ENCODE data around the gene PRSS27.

PRSS27 gene

GRCh38 chr16:2692251-2692947 is 27.6 kb downstream of the PRSS27 start:
- Histone ChIP-seq H2BK120ac (ENCODE audit: low read depth, low read length) (no peak overlapping the region), H4K8ac (ENCODE audit: low read depth, low read length) (no peak overlapping the region), H3K18ac (ENCODE audit: low read length) (peak overlapping the region; percentile 61), H3K23ac (ENCODE audit: low read depth, low read length, poor library complexity) (no peak overlapping the region), H2BK12ac (ENCODE audit: low read length) (no peak overlapping the region), H3K4me3 (ENCODE audit: low read length in 2 of 2) (no peak overlapping the region), H3K36me3 (replicated peaks in 1 of 2; ENCODE audit: control insufficient read depth in 2 of 2, insufficient read depth in 2 of 2, low read length in 2 of 2) (peaks cover 4 to 27% of the 10 kb centered on the region in 2 donors), H3K9ac (ENCODE audit: low read depth, low read length, poor library complexity) (no peak overlapping the region), H3K14ac (ENCODE audit: low read length) (no peak overlapping the region), H3K4ac (ENCODE audit: low read length) (no peak overlapping the region), H3K9me3 (replicated peaks in 1 of 2; ENCODE audit: control insufficient read depth in 2 of 2, insufficient read depth in 1 of 2, low read depth in 1 of 2, low read length in 2 of 2) (no peaks in the 10 kb centered on the region), H2BK5ac (ENCODE audit: low read length) (peak overlapping the region; percentile 82), H2AK5ac (ENCODE audit: low read depth, low read length) (peak overlapping the region; percentile 30), H3K27ac (replicated peaks; ENCODE audit: low read length) (no peak overlapping the region), H2BK15ac (ENCODE audit: low read length) (peak overlapping the region; percentile 70), H3K79me1 (ENCODE audit: low read depth, low read length) (peaks cover 21% of the 10 kb centered on the region), H3K27me3 (ENCODE audit: control insufficient read depth in 3 of 3, insufficient read depth in 3 of 3, low read depth in 1 of 3, low read length in 3 of 3) (no peaks in the 10 kb centered on the region), H2AFZ (ENCODE audit: low read length) (no peak overlapping the region), H3K4me2 (ENCODE audit: insufficient read depth, low read length, poor library complexity, severe bottlenecking) (no peak overlapping the region), H3K4me1 (ENCODE audit: control insufficient read depth in 2 of 2, insufficient read depth in 1 of 2, low read depth in 1 of 2, low read length in 2 of 2) (peaks cover 5 to 8% of the 10 kb centered on the region in 2 donors), H4K91ac (ENCODE audit: low read depth, low read length, poor library complexity) (no peak overlapping the region)
- no CpG with 5 or more reads among the region's 14 CpGs for WGBS, 2 donors (ENCODE audit: extremely low coverage in 2 of 2, insufficient read length in 2 of 2, insufficient replicate concordance in 1 of 2)
- no peak for DNase-seq (ENCODE audit: low spot score)

- Histone ChIP-seq H3K18ac (ENCODE audit: low read length) (no peak overlapping the region), H3K9ac (ENCODE audit: low read depth, low read length, poor library complexity) (no peak overlapping the region), H2AK5ac (ENCODE audit: low read depth, low read length) (no peak overlapping the region), H4K8ac (ENCODE audit: low read depth, low read length) (peak overlapping the region; percentile 43), H3K4me2 (ENCODE audit: insufficient read depth, low read length, poor library complexity, severe bottlenecking) (no peak overlapping the region), H3K4me3 (ENCODE audit: low read length in 2 of 2) (no peak overlapping the region), H3K36me3 (replicated peaks in 1 of 2; ENCODE audit: control insufficient read depth in 2 of 2, insufficient read depth in 2 of 2, low read length in 2 of 2) (peaks cover 0 to 20% of the 10 kb centered on the region in 2 donors), H2BK5ac (ENCODE audit: low read length) (peak overlapping the region; percentile 66), H2BK12ac (ENCODE audit: low read length) (no peak overlapping the region), H2BK15ac (ENCODE audit: low read length) (no peak overlapping the region), H2AFZ (ENCODE audit: low read length) (no peak overlapping the region), H3K23ac (ENCODE audit: low read depth, low read length, poor library complexity) (peak overlapping the region; percentile 35), H4K91ac (ENCODE audit: low read depth, low read length, poor library complexity) (no peak overlapping the region), H3K27ac (replicated peaks; ENCODE audit: low read length) (no peak overlapping the region), H3K79me1 (ENCODE audit: low read depth, low read length) (peaks cover 21% of the 10 kb centered on the region), H3K14ac (ENCODE audit: low read length) (no peak overlapping the region), H3K27me3 (ENCODE audit: control insufficient read depth in 3 of 3, insufficient read depth in 3 of 3, low read depth in 1 of 3, low read length in 3 of 3) (no peaks in the 10 kb centered on the region), H3K4ac (ENCODE audit: low read length) (no peak overlapping the region), H2BK120ac (ENCODE audit: low read depth, low read length) (no peak overlapping the region), H3K9me3 (replicated peaks in 1 of 2; ENCODE audit: control insufficient read depth in 2 of 2, insufficient read depth in 1 of 2, low read depth in 1 of 2, low read length in 2 of 2) (no peaks in the 10 kb centered on the region), H3K4me1 (ENCODE audit: control insufficient read depth in 2 of 2, insufficient read depth in 1 of 2, low read depth in 1 of 2, low read length in 2 of 2) (peaks cover 5 to 8% of the 10 kb centered on the region in 2 donors)
- no peak for DNase-seq (ENCODE audit: low spot score)
- no CpG with 5 or more reads among the region's 29 CpGs for WGBS, 2 donors (ENCODE audit: extremely low coverage in 2 of 2, insufficient read length in 2 of 2, insufficient replicate concordance in 1 of 2)
These were observed 28.4 kb downstream of the PRSS27 start for GRCh38 chr16:2691491-2692248.

- Histone ChIP-seq H3K4ac (ENCODE audit: low read length) (no peak overlapping the region), H2BK12ac (ENCODE audit: low read length) (no peak overlapping the region), H3K27me3 (ENCODE audit: control insufficient read depth in 3 of 3, insufficient read depth in 3 of 3, low read depth in 1 of 3, low read length in 3 of 3) (no peaks in the 10 kb centered on the region), H2BK120ac (ENCODE audit: low read depth, low read length) (no peak overlapping the region), H3K18ac (ENCODE audit: low read length) (no peak overlapping the region), H4K8ac (ENCODE audit: low read depth, low read length) (no peak overlapping the region), H2AK5ac (ENCODE audit: low read depth, low read length) (no peak overlapping the region), H3K4me2 (ENCODE audit: insufficient read depth, low read length, poor library complexity, severe bottlenecking) (no peak overlapping the region), H2BK5ac (ENCODE audit: low read length) (no peak overlapping the region), H3K23ac (ENCODE audit: low read depth, low read length, poor library complexity) (no peak overlapping the region), H2AFZ (ENCODE audit: low read length) (no peak overlapping the region), H4K91ac (ENCODE audit: low read depth, low read length, poor library complexity) (no peak overlapping the region), H2BK15ac (ENCODE audit: low read length) (no peak overlapping the region), H3K14ac (ENCODE audit: low read length) (no peak overlapping the region), H3K79me1 (ENCODE audit: low read depth, low read length) (peaks cover 21% of the 10 kb centered on the region), H3K4me1 (ENCODE audit: control insufficient read depth in 2 of 2, insufficient read depth in 1 of 2, low read depth in 1 of 2, low read length in 2 of 2) (peaks cover 5 to 8% of the 10 kb centered on the region in 2 donors), H3K9me3 (replicated peaks in 1 of 2; ENCODE audit: control insufficient read depth in 2 of 2, insufficient read depth in 1 of 2, low read depth in 1 of 2, low read length in 2 of 2) (no peaks in the 10 kb centered on the region), H3K36me3 (replicated peaks in 1 of 2; ENCODE audit: control insufficient read depth in 2 of 2, insufficient read depth in 2 of 2, low read length in 2 of 2) (peaks cover 0 to 19% of the 10 kb centered on the region in 2 donors), H3K9ac (ENCODE audit: low read depth, low read length, poor library complexity) (no peak overlapping the region), H3K27ac (replicated peaks; ENCODE audit: low read length) (no peak overlapping the region), H3K4me3 (ENCODE audit: low read length in 2 of 2) (no peak overlapping the region)
- DNase-seq (ENCODE audit: low spot score) = no peak
- WGBS, 2 donors (ENCODE audit: extremely low coverage in 2 of 2, insufficient read length in 2 of 2, insufficient replicate concordance in 1 of 2) = no CpG with 5 or more reads among the region's 11 CpGs
These were observed 29.2 kb downstream of the PRSS27 start for GRCh38 chr16:2690852-2691251.
